Stimulated activated CD8-positive, alpha-beta memory T cell treated with anti-CD3 and anti-CD28 coated beads, Interleukin-12 subunit alpha, Interleukin-12 subunit beta, amount 100 ng/mL, for 24 hours (primary cell): ENCODE results near the gene UPF1.
"Not testable (repeated sequence)": the region's sequence is repeated elsewhere in the genome, so short reads cannot be mapped to it uniquely, and the experiment has no call there.

Experiments
- DNase-seq: peaks from one replicate; pipeline ENCODE4 v3.0.0-alpha.2; 2020; ENCODE audit errors: extremely low read depth

UPF1 gene

DNA sequence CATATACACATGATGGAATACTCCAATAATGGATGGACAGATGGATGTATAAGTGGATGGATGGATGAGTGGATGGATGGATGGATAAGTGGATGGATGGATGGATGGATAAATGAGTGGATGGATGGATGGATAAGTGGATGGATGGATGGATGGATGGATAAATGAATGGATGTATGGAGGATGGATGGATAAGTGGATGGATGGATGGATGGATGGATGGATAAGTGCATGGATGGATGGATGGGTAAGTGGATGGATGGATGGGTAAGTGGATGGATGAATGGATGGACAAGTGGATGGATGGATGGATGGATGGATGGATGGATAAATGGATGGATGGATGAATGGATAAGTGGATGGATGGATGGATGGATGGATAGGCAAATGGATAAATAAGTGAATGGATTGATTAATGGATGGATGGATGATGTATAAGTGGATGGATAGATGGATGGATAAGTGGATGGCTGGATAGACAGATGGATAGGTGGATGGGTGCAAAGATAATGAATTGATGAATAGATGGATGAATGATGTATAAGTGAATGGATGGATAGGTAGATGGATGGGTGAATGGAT is 32.3 kb upstream of the UPF1 start:
- no peak for DNase-seq

DNA sequence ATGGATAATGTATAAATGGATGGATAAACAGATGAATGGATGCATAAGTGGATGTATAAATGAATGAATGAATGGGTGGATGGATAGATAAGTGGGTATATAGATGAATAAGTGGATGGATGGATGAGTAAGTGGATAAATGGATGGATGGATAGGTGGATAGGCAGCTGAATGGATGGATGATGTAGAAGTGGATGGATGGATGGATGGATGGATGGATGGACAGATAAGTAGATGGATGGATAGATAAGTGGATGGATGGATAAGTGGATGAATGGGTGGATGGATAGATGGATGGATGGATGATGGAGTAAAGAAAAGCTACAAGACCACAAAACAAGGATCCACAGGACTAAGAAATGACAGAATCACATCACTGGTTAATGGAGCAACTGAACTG is 31.7 kb upstream of the UPF1 start:
- DNase-seq, result no peak

DNA sequence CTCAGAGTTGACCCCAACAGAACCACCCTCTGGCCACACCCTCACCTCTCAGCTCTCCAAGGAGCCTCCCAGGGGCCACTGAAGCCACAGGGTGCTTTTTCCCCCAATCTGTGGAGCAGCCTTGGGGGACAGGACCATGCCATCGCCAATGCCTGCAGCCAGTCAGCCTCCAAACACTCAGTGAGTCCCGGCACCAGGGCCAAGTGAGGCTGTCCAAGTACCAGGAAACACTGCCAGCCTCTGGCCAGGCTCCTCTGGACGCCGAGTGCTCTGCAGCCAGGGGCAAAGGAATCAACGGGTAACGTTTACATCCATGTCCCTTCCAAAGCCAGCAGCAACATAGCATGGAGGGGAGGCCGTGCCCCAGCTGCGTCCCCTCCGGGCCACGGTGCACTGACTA is 31.1 kb upstream of the UPF1 start:
- no peak for DNase-seq

DNA sequence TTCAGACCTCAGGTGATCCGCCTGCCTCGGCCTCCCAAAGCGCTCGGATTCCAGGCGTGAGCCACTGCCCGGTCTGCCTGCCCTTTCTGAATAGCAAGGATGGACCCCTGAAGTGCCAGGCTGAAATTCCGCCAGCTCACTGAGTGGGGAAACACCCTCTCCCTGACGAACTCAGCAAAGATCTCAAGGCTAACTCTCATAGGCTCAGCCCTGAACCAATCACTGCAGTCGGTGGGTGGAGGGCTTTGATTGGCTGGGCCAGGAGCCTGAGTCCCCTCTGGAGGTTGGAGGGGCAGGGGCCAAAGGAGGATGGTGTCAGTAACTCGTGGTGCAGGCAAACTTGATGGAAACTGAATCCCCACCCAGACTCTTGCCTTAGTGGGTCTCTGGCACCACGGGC is 29.4 kb upstream of the UPF1 start:
- DNase-seq, result no peak

DNA sequence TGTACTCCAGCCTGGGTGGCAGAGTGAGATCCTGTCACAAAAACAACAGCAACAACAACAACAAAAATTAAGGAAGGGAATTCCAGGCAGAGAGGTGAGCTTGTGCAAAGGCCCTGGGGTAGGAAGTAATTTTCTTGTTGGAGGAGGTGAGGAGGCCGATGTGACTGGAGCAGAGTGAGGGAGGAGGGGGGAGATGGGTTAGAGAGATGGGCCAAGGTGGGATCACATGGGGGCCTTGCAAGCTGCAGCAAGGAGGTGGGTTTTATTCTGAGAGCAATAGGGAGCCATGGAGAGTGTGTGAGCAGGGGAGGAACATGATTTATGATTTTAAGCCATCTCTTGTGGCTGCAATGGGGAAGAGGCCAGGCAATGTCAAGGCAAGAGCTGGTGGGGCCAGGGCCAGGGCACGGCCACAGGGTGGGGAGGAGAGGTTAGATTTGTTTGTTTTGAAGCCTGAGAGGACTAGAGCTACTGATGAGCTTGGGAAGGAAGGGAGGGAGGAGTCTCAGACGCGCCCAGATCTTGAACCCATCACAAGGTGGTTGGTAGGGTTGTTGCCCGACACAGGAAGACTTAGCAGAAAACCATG is 28.1 kb upstream of the UPF1 start:
- no peak for DNase-seq

DNA sequence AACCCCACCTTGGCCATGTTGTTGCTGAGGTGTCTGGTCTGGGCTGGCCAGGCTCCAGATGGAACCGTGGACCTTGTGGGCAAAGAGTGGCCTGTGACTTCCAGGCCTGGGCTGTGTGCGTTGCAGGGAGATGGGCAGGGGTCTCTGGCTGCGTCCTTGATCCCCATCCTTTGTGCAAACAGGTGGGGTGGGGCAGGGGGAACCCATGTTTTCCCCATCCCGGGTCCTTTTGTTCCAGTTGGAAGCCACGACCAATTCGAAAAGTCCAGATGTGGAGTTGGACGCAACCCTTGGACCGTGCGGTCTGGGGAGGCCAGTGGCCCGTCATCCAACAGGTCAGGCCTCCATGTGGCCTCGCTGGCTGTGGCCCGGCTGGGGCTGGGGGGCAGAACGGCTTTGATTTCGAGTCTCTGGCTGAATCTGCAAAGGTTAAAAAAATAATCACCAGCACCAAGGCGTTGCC is 27.6 kb upstream of the UPF1 start:
- DNase-seq, result no peak

DNA sequence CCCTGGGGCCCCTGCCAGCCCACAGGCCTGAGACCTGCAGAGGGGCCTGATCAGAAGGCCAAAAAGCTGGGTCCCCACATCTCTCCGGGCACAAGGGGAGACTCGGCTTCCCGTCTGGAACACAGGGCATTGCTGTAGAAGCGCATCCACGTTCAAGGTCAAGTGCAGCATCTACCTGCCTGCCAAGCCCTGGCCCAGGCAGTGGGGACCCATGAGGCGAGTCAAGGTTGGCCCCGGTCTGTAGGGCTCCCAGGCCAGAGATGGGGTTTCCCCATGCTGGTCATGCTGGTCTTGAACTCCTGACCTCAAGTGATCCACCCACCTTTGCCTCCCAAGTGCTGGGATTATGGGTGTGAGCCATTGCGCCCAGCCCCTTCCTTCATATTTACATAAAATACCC is 27.1 kb upstream of the UPF1 start:
- DNase-seq, result no peak

DNA sequence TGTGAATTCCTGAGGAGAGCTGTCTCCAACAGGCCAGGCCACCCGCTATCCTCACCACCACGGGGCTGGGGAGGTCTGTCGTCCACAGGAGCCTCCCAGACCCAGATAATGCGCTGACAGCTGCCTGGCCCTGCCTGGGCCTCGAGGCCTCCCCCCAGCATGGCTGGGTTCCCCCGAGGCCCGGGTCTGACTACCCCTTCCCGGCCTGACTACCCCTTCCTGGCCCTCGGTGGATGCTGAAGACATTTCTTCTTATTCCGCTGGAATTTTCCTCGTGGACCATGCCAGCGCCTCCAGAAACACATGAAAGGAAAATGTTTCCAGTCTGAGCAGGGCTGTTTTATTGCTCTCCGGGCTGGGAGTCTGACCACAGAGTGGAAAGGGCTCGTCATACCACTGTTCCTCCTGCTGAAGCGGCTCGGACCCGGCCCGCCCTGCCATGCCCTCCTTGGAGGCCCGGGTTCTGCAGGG is 23.9 kb upstream of the UPF1 start:
- no peak for DNase-seq

DNA sequence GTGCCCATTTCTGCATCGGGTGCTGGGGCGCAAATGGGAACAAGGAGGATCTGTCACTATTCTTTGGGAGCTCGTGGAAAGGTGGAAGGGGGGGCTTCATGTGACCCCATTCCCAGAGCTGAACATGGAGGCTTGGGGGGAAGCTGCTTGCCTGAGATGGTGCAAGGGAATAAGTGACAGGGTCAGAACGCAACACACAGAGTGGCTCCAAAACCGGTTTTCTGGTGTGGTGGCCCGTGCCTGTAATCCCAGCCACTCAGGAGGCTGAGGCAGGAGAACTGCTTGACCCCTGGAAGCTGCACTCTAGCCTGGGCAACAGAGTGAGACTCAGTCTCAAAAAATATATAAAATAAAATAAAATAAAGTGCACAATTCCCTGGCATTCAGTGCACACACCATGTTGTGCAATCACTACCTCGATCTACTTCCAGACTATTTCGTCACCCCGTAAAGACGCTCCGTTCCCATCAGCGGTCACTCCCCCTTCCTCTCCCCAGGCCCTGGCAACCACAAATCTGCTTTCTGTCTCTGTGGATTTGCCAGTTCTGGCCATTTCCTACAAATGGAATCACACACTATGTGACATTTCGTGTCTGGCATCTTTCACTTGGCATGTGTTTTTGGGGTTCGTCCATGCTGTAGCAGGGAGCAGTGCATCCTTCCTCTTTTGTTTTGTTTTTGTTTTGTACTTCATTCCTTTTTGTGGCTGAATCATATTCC is 22.4 kb upstream of the UPF1 start:
- DNase-seq, result no peak

DNA sequence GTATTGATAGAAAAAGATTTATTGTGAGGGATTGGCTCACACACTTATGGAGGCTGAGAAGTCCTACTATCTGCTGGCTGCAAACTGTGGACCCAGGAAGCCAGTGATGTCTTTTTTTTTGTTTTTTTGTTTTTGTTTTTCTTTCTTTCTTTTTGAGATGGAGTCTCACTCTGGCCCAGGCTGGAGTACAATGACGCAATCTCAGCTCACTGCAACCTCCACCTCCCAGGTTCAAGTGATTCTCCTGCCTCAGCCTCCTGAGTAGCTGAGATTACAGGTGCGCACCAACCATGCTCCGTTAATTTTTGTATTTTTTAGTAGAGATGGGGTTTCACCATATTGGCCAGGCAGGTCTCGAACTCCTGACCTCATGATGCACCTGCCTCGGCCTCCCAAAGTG is 20.1 kb upstream of the UPF1 start:
- not testable (repeated sequence) for DNase-seq

DNA sequence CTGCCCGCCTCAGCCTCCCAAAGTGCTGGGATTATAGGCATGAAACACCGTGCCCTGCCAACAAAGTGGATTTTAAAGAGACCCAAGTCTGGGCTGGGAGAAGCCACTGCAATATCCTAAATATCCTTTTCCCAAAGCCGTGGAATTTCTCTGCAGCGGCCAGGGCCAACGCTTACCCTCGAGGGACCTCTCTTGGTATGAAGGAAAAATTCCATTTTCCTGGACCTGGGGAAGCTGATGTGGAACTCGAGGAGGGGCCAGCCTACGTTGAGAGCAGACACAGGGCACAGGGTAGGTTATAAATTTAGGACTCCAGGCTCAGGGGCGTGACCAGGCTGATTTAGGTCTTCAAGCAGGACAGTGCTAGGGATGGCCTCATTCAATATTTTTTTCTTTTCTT is 17.7 kb upstream of the UPF1 start:
- DNase-seq, result no peak

DNA sequence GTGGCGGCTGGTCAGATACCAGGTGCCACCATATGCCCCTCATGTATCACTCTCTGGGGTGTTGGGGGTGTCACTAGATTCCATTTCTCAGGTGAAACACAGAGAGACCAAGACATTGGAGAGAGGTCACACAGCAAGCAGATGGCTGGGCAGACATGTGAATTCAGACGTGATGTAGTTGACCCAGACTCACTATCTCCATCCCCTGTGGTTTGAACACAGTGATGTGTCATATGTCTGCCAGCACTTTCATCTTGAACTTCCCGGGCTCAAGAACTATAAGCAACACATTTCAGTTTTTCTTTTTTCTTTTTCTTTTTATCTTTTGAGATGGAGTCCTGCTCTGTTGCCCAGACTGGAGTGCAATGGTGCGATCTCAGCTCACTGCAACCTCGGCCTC is 16.1 kb upstream of the UPF1 start:
- DNase-seq, result no peak

DNA sequence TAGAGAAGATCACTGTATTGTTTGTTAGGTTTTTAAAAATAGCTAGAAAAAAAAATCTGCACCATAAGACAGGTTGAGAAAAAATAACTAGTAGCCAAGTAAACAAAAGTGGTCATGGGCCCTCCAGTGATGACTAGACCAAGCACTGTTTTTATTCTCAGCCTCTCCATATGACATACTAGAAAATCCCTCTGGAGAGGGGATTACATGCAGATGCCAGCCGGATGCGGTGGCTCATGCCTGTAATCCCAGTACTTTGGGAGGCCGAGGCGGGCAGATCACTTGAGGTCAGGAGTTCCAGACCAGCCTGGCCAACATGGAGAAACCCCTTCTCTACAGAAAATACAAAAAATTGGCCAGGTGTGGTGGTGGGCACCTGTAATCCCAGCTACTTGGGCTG is 15.1 kb upstream of the UPF1 start:
- DNase-seq, result not testable (repeated sequence)

DNA sequence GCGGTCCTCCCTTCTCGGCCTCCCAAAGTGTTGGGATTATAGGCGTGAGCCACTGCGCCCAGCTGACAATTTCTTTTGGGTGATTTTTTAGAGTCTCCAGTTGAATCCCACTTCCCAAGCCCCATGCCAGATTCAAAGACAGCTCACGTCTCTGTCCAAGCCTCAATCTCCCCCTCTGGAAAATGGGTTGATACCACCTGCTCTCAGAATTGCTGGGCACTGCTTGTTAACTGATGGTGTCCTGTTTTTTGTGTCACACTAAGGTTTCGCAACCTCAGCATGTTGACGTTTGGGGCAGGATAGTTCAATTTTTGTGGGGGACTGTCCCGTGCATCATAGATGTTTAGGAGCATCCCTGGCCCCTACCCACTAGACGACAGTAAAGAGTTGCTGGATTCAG is 14.2 kb upstream of the UPF1 start:
- DNase-seq, result no peak

DNA sequence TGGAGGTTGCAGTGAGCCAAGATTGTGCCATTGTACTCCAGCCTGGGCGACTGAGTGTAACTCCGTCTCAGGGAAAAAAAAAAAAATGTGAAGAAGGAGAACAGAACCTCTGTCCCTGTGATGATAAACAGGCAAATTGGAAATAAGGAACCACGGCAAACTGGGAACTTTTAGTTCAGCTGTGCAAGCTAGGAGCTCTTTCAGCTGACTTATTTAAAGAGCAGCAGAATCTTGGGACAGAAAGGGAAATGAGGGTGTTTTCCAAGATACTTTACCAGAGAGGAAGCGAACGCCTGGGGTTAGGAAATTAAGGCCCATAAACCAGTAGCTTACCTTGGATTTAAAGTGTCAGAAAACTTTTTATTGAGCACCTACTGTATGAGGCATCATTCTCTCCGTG is 3.0 kb upstream of the UPF1 start:
- no peak for DNase-seq

DNA sequence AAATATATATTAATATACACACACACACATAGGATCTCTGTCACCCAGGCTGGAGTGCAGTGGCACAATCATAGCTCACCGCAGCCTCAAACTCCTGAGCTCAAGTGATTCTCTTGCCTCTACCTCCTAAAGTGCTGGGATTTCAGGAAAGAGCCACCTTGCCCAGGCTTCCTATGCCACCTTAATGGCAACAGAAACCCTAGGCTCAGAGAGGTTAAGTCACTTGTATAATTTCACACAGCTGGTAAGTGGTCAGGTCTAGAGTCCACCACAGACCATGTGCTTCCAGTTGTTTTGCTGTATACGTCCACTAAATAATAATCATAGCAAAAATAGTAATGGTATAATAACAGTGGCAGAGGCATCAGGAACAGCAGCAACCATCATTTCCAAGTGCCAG is 1.3 kb upstream of the UPF1 start:
- no peak for DNase-seq

DNA sequence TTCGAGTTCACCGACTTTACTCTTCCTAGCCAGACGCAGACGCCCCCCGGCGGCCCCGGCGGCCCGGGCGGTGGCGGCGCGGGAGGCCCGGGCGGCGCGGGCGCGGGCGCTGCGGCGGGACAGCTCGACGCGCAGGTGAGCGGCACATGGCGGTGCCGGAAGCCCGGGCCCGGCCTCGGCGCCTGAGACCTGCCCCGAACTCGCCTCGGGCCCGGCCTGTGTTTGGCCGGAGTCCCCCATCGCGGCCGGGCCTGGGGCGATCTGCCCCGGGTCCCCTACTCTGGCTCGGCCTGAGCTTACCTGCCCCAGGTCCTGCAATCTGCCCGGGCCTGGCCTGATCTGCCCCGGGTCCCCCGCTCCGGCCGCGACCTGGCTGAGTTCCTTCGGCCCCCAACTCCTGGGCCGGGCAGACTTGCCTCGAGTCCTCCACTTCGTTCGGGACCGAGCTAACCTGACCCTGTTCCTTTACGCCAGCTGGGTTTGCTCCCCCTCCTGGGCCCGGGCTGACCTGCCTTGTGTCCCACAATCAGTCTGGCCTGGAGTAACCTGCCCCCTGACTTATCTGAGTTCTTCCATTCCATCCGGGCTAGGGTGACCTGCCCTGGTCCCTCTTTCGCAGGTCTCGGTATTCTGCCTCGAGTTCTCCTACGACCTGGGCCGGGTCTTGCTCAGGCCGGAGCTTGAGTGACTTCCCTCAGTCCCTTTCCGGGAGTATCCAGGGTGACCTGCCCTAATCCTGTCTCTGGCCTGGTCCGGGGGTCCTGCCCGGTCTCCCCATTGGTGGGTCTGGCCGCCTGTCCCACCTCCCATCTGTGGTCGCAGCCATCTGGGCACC is 764 bp downstream of the UPF1 start:
- DNase-seq, result no peak

DNA sequence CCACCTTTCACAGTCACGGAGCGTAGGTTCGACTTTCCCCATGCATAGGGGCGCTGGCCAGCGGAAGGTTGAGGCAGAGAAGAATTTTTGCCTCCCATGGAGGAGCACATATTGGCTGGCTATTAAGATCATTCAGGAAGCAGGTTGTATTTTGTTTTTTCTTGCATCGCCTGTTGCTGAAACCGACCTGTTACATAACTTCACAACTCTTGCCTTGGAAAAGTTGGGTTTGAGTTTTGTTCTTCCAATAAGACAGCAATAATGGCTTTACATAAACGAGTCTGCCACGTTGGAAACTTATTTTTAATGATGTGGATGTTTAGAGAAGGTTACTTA is 1.4 kb downstream of the UPF1 start:
- DNase-seq, result no peak

DNA sequence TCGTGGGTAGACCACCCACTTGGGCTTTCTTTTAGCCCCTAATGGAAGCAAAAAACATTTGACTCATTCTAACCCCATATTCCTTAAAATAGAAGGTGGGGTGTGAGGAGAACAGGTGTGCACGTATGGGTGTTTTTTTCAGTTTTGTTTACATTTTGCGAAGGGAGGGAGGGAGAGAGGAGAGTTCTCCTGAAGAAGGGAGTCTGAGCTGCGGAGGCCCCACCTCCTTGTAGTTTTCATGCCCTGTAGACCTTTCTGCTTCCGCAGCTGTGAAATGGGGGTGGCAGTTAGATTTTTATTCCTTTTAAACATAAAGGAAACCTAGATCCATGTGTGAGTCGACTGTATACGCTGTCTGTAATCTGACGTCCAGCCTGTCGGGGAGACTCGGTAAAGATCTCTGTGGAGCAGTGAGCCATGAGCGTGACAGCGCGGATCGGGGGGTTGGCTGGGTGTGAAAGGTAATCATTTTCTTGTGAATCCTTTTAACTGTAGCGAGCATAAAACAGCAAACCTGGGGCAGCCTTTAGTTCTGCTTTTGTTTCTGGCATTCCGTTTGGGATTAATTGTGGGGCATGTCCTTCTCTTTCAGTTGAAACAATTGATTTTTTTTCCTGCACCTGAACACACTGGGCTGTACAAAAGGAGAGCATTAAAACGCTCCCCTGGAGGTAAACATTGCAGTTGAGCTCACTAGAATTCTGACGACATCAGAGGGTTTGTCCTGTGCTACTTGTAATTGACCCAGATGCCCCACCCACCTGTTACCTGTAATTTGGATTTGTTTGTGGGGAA is 2.3 kb downstream of the UPF1 start:
- no peak for DNase-seq

DNA sequence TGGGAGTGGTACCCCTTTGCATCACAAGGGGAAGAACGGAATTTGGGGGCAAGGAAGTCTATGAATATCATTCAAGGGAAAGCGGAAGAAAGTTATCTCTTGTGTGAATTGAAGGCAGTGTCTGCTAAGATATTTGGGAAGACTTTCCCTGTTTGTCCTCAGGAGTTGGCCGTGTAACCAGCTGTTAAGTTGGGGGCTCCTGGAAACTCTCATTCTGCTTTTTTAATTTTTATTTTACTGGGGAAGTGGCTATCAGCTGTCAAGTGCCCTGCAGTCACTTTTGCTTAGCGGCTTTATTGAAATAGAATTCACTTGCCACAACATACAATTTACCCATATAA is 2.9 kb downstream of the UPF1 start:
- no peak for DNase-seq

DNA sequence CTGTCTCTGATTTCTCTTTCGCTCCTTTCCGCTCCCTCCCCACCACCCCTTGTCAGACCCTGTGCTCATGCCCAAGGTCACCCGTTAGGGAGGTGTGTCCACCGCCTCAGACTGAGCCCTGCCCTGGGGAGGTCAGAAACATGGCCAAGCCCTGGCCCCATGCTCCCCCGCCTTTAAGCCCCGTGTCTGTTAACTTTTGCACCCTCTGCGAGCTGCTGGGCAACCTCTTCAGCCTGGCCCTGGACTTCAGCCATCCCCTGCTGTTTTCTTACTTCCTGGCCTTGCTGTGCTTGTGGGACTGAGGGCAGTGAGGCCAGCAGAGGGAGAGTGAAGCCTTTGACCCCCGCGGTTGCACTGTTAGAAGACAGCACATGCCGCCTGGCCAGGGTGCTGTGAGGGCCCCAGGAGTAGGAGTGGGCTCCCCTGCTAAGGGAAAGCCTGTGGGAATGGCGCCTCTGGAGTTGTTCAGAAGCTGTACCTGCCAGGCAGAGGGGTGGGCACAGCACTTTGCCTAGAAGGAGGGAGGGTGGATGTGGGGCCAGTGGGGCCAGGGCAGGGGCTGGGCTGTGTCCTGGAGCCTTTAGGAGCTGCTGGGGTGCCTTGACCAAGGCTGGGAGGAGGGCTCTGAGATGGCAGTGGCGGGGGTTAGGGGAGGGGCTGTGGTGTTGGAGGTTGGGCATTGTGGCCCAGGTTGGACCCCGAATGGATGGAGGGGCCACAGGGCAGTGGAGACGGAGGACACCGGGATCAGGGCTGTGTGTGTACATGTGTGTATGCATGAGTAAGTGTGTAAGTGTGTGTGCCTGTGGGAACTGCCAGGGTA is 7.9 kb downstream of the UPF1 start:
- no peak for DNase-seq
